ENCODE results near the gene TACC2. TPM values are rescaled to one million over a fixed set of nuclear protein-coding genes. Genes with fewer than 3 reads are reported as not detected.

The TACC2 gene
- total and polyA plus RNA-seq, 8 donors: 29.0 to 102 (median 52.9) TPM

- TF ChIP-seq POLR2A (IDR thresholded peaks at IDR 0.05) (no peak), EP300 (IDR thresholded peaks at IDR 0.05) (no peak)
- H3K36me3 ChIP-seq: peaks cover 0 to 10% (median 4%) of the 10 kb centered on the region in 4 donors
- no peak overlapping the region for H3K27ac ChIP-seq
- peaks cover 25 to 49% (median 32%) of the 10 kb centered on the region in 4 donors for H3K4me1 ChIP-seq
- no peak overlapping the region for H3K4me3 ChIP-seq
- intact Hi-C loops (cut with DNase I; ENCODE audit: low total_unique reads): no loop called here
- H3K27me3 ChIP-seq: peaks cover 0 to 11% (median 5%) of the 10 kb centered on the region in 3 donors
- no peak for DNase-seq
- H3K9me3 ChIP-seq: no peaks in the 10 kb centered on the region
- 94 to 99% (median 97%) methylated on average over 4 of the region's 4 CpGs for WGBS, 5 donors
These were observed 169.4 kb downstream of the TACC2 start for GRCh38 chr10:122158362-122158761.

- WGBS, 5 donors: 55 to 67% (median 63%) methylated on average over 13 to 17 of the region's 17 CpGs
- peaks cover 0 to 21% (median 6%) of the 10 kb centered on the region in 3 donors for H3K27me3 ChIP-seq
- H3K4me1 ChIP-seq: peaks cover 32 to 48% (median 38%) of the 10 kb centered on the region in 4 donors
- no peaks in the 10 kb centered on the region for H3K9me3 ChIP-seq
- TF ChIP-seq POLR2AphosphoS5 (IDR thresholded peaks at IDR 0.05) (no peak), EP300 (IDR thresholded peaks at IDR 0.05) (no peak)
- DNase-seq: no peak
- intact Hi-C loops (cut with DNase I; ENCODE audit: low total_unique reads): no loop called here
- peak overlapping the region in 1 of 5 donors; percentile 50 for H3K27ac ChIP-seq
- H3K36me3 ChIP-seq: peaks cover 0 to 10% (median 4%) of the 10 kb centered on the region in 4 donors
- no peak overlapping the region for H3K4me3 ChIP-seq
These were observed 170.4 kb downstream of the TACC2 start for GRCh38 chr10:122159141-122159970.

- Histone ChIP-seq H3K9me3 (no peaks in the 10 kb centered on the region), H3K27ac (no peak overlapping the region), H3K27me3 (peaks cover 0 to 29% (median 6%) of the 10 kb centered on the region in 3 donors), H3K36me3 (peaks cover 0 to 10% (median 4%) of the 10 kb centered on the region in 4 donors), H3K4me3 (no peak overlapping the region), H3K4me1 (peaks cover 36 to 53% (median 41%) of the 10 kb centered on the region in 4 donors)
- TF ChIP-seq POLR2AphosphoS5 (IDR thresholded peaks at IDR 0.05) (no peak), CTCF (IDR thresholded peaks at IDR 0.05) (no peak), POLR2A (IDR thresholded peaks at IDR 0.05) (no peak), EP300 (IDR thresholded peaks at IDR 0.05) (no peak)
- intact Hi-C loops (cut with DNase I; ENCODE audit: low total_unique reads): no loop called here
- no peak for DNase-seq
- WGBS, 5 donors: 79 to 90% (median 86%) methylated on average over 8 of the region's 8 CpGs
These were observed 172.8 kb downstream of the TACC2 start for GRCh38 chr10:122161795-122162194.

- Histone ChIP-seq H3K27ac (peak overlapping the region in 2 of 5 donors; percentile 34 to 60), H3K27me3 (peaks cover 0 to 29% (median 6%) of the 10 kb centered on the region in 3 donors), H3K4me3 (peak overlapping the region; percentile 41 to 47 (median 45)), H3K4me1 (peaks cover 36 to 53% (median 44%) of the 10 kb centered on the region in 4 donors), H3K36me3 (peaks cover 0 to 10% (median 4%) of the 10 kb centered on the region in 4 donors), H3K9me3 (no peaks in the 10 kb centered on the region)
- DNase-seq: peak; percentile 56 to 81
- intact Hi-C loops (cut with DNase I; ENCODE audit: low total_unique reads): no loop called here
- TF ChIP-seq CTCF (IDR thresholded peaks at IDR 0.05): peak in 2 of 7 experiments; percentile 12 to 31
- TF ChIP-seq POLR2A (IDR thresholded peaks at IDR 0.05): no peak
- WGBS, 5 donors: 22 to 46% (median 31%) methylated on average over 16 of the region's 16 CpGs; no CpG with 5 or more reads in 1 of the 5 donors
These were observed 173.8 kb downstream of the TACC2 start for GRCh38 chr10:122162671-122163173.

GRCh38 chr10:122163174-122164022 is 174.4 kb downstream of the TACC2 start:
- peak in 1 of 2 donors; percentile 86 for DNase-seq
- intact Hi-C loops (cut with DNase I; ENCODE audit: low total_unique reads): no loop called here

More at GRCh38 chr10:122163174-122164022, 174.4 kb downstream of the TACC2 start:
- H3K27ac ChIP-seq: peak overlapping the region in 3 of 5 donors; percentile 9 to 60 (median 34)
- 2 to 16% (median 5%) methylated on average over 53 to 89 of the region's 89 CpGs for WGBS, 5 donors
- H3K36me3 ChIP-seq: peaks cover 0 to 10% (median 4%) of the 10 kb centered on the region in 4 donors
- TF ChIP-seq POLR2A (IDR thresholded peaks at IDR 0.05): no peak
- TF ChIP-seq EP300 (IDR thresholded peaks at IDR 0.05): no peak
- no peak for TF ChIP-seq CTCF (IDR thresholded peaks at IDR 0.05)
- TF ChIP-seq POLR2AphosphoS5 (IDR thresholded peaks at IDR 0.05): no peak
- H3K4me1 ChIP-seq: peaks cover 36 to 53% (median 44%) of the 10 kb centered on the region in 4 donors
- H3K4me3 ChIP-seq: peak overlapping the region; percentile 41 to 47 (median 45)
- H3K9me3 ChIP-seq: no peaks in the 10 kb centered on the region
- H3K27me3 ChIP-seq: peaks cover 0 to 29% (median 6%) of the 10 kb centered on the region in 3 donors
